ENCODE data around the gene TDRD9.
A peak's percentile ranks its signal among the peaks of the same experiment; 100 is the strongest.

- TF ChIP-seq POLR2A (IDR thresholded peaks at IDR 0.05) (no peak), CTCF (IDR thresholded peaks at IDR 0.05) (peak in 5 of 7 experiments; percentile 76 to 95 (median 88))
These were observed 166.6 kb downstream of the TDRD9 start for GRCh38 chr14:104094709-104095425.

Data from stomach (tissue), 4 donors.